ENCODE data around the gene KLK3.

KLK3 gene

DNA sequence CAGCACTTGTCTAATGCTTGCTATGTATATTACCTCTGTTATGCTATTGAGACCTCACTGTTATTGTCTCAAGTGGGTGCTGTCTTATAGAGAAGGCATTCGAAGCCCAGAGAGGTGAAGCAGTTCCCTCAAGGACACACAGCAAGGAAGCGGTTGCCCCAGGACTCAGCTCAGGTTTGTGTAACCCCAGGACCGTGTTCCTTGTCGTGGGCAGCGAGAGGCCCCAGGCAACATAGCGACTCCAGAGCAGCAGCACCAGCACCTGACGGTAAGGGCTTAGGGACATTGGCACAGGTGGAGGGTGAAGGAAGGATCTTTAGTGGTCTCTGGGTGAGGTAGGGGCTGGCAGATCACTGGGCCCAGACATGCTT lies 23.7 kb upstream of the KLK3 start:
- Histone ChIP-seq H3K4me3 (replicated peaks; ENCODE audit: insufficient read depth, low read length) (no peak overlapping the region), H3K27ac (replicated peaks) (no peak overlapping the region), H3K27me3 (ENCODE audit: insufficient read depth, poor library complexity, severe bottlenecking) (peaks cover 14% of the 10 kb centered on the region)
- no peak for TF ChIP-seq POLR2AphosphoS5 (IDR thresholded peaks at IDR 0.05; ENCODE audit: low read depth)
- no peak for TF ChIP-seq REST (IDR thresholded peaks at IDR 0.05; ENCODE audit: insufficient replicate concordance, low read depth)
- TF ChIP-seq CTCF (IDR thresholded peaks at IDR 0.05; ENCODE audit: insufficient read depth, low read length): no peak
- no peak for TF ChIP-seq SPI1 (IDR thresholded peaks at IDR 0.05; ENCODE audit: borderline replicate concordance, low read depth)
- TF ChIP-seq GABPA (IDR thresholded peaks at IDR 0.05; ENCODE audit: low read depth): no peak
- no peak for DNase-seq (ENCODE audit: low read depth in 1 of 2, low spot score in 1 of 2)

DNA sequence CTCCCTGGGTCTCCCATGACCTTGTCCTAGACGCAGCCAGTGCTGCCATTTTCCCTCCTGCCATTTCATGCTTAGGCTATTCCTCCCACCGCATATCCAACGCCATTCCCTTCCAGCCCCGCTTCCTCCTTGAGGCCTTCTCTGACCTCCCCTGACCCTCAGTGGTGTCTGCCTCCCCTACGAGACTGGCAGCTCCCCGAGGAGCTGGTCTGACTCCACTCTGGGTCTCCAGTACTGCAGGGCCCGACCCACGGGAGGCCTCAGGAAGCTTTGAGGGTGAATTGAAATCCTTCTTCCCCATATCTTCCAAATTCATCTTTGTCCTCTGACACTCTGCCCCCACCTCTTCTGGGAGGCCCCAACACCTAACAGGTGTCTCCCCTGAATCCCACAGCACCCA lies 22.0 kb upstream of the KLK3 start:
- no peak for DNase-seq (ENCODE audit: low read depth in 1 of 2, low spot score in 1 of 2)
- Histone ChIP-seq H3K27me3 (ENCODE audit: insufficient read depth, poor library complexity, severe bottlenecking) (peaks cover 19% of the 10 kb centered on the region), H3K4me3 (replicated peaks; ENCODE audit: insufficient read depth, low read length) (no peak overlapping the region), H3K27ac (replicated peaks) (no peak overlapping the region)
- TF ChIP-seq SPI1 (IDR thresholded peaks at IDR 0.05; ENCODE audit: borderline replicate concordance, low read depth): no peak
- no peak for TF ChIP-seq POLR2AphosphoS5 (IDR thresholded peaks at IDR 0.05; ENCODE audit: low read depth)
- no peak for TF ChIP-seq CTCF (IDR thresholded peaks at IDR 0.05; ENCODE audit: insufficient read depth, low read length)
- no peak for TF ChIP-seq REST (IDR thresholded peaks at IDR 0.05; ENCODE audit: insufficient replicate concordance, low read depth)
- no peak for TF ChIP-seq GABPA (IDR thresholded peaks at IDR 0.05; ENCODE audit: low read depth)

DNA sequence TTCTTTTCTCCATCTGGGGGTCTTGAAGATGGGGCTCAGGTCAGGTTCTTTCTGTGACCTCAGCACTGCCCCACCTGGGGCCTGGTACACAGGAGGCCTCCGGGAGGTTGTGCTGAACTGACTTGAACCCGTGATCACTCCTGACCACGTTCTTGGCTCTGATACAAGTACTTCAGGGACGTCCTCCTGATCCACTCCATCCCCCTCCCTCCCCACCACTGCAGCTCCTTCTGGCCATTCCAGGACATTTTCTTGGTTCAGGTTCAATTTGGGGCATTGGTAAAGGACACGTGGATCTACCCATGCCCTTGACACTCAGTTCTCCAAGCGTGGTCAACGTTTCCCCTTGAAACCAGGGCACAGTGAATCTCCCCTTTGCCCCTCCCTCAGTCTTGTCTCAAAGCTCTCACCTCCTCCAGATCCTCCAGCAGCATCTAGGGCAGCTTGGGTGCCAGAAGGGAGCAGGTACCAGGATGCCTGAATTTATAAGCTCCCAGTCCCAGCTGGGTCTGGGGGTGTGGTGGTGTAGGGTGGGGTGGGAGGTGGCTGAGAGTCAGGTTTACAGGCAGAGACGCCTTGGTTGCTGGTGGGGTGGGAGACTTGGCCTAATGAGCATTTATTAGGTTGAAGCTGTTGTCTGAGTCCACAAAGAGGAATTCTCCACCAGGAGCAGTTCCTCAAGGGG lies 21.5 kb upstream of the KLK3 start, which contains the start of gene KLK15:
Gene KLK15 (minus strand): TSS at position 458 of the 685 bp plus-strand sequence. CDS start 2,082 bp downstream, outside the sequence.
- Histone ChIP-seq H3K4me3 (replicated peaks; ENCODE audit: insufficient read depth, low read length) (no peak within 1 kb of the TSS), H3K27ac (replicated peaks) (no peak within 1 kb of the TSS), H3K27me3 (ENCODE audit: insufficient read depth, poor library complexity, severe bottlenecking) (peaks cover 19% of the 10 kb centered on the region)
- no peak for TF ChIP-seq POLR2AphosphoS5 (IDR thresholded peaks at IDR 0.05; ENCODE audit: low read depth)
- TF ChIP-seq GABPA (IDR thresholded peaks at IDR 0.05; ENCODE audit: low read depth): no peak
- no peak for TF ChIP-seq CTCF (IDR thresholded peaks at IDR 0.05; ENCODE audit: insufficient read depth, low read length)
- TF ChIP-seq REST (IDR thresholded peaks at IDR 0.05; ENCODE audit: insufficient replicate concordance, low read depth): no peak
- TF ChIP-seq SPI1 (IDR thresholded peaks at IDR 0.05; ENCODE audit: borderline replicate concordance, low read depth): no peak
- DNase-seq (ENCODE audit: low read depth in 1 of 2, low spot score in 1 of 2): no peak

All from HL-60 (cell line).